ENCODE measurements around the gene WWP2. TPM values are rescaled to one million over a fixed set of nuclear protein-coding genes. Genes with fewer than 3 reads are reported as not detected.
A peak's percentile ranks its signal among the peaks of the same experiment; 100 is the strongest.

Gene WWP2
- total RNA-seq, 1 experiment from 2014 or later: 22.8 TPM

DNA sequence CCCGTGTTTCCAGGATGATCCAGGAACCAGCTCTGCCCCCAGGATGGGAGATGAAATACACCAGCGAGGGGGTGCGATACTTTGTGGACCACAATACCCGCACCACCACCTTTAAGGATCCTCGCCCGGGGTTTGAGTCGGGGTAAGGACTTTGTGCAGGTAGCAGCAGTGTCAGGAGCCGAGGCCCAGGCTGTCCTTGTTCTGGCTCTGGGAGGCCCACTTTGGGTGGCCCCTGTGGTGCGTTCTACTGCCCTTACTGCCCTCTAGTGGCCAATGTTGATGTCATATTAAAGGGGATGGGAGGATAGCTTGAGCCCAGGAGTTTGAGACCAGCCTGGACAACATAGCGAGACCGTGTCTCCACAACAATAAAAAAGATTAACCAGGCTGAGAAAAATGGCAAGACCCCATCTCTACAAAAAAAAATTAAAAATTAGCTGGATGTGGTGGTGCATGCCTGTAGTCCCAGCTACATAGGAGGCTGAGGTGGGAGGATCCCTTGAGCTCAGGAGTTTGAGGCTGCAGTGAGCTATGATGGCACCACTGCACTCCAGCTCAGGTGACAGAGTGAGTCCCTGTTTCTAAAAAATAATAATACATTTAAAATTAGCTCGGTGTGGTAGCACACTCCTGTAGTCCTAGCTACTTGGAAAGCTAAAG lies 168.1 kb downstream of the WWP2 start:
- intact Hi-C loops (cut with micrococcal nuclease; ENCODE audit: unreplicated experiment): no loop called here

DNA sequence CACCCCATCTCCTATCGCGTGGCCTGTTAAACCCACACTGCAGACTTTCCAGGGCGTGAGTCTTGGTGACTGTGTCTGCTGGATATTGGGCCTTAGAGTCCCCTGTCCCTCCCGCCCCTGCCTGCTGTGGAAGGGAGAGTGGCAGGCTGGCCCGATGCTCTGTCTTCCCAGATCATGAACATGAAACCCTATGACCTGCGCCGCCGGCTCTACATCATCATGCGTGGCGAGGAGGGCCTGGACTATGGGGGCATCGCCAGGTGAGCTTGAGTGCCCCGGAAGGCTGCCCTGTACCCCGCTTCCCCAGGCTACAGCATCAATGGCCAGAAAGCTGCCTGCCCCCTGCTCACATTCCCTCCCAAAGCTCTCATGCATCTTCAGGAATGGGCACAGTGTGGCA lies 169.5 kb downstream of the WWP2 start:
- ChIA-PET CTCF (no interaction called here), POLR2A (no interaction called here)
- H3K9me3 ChIP-seq (ENCODE audit: control insufficient read depth, insufficient read depth, low read depth, low read length): no peaks in the 10 kb centered on the region
- BruUV-seq (replicated peaks): no TSS peak
- in situ Hi-C loops (cut with HindIII; ENCODE audit: low pct_unique_long_range_greater_than_20kb, low sequenced_read_pairs) (no loop called here), intact Hi-C loops (cut with micrococcal nuclease; ENCODE audit: unreplicated experiment) (no loop called here)
- DNase-seq (ENCODE audit: low read depth, low spot score): no peak
- ATAC-seq: no peak
- no peaks in the 10 kb centered on the region for H3K4me1 ChIP-seq (ENCODE audit: control insufficient read depth, insufficient read depth, low read length)
- no peaks in the 10 kb centered on the region for H3K36me3 ChIP-seq (ENCODE audit: control insufficient read depth, insufficient read depth, low read length)
- H3K27ac ChIP-seq (ENCODE audit: low read length): no peak overlapping the region
- no peaks in the 10 kb centered on the region for H3K27me3 ChIP-seq (ENCODE audit: control insufficient read depth, insufficient read depth, low read length)
- H3K4me3 ChIP-seq (ENCODE audit: low read depth in 2 of 2, low read length in 2 of 2): no peak overlapping the region
- TF ChIP-seq TCF7L2 (IDR thresholded peaks at IDR 0.05; ENCODE audit: low read depth, low read length) (no peak), SIN3A (IDR thresholded peaks at IDR 0.05; ENCODE audit: borderline replicate concordance, insufficient read depth, low read depth, low read length) (no peak), POLR2AphosphoS5 (IDR thresholded peaks at IDR 0.05; ENCODE audit: low read depth, low read length) (no peak)
- TF ChIP-seq, protein P1, sequence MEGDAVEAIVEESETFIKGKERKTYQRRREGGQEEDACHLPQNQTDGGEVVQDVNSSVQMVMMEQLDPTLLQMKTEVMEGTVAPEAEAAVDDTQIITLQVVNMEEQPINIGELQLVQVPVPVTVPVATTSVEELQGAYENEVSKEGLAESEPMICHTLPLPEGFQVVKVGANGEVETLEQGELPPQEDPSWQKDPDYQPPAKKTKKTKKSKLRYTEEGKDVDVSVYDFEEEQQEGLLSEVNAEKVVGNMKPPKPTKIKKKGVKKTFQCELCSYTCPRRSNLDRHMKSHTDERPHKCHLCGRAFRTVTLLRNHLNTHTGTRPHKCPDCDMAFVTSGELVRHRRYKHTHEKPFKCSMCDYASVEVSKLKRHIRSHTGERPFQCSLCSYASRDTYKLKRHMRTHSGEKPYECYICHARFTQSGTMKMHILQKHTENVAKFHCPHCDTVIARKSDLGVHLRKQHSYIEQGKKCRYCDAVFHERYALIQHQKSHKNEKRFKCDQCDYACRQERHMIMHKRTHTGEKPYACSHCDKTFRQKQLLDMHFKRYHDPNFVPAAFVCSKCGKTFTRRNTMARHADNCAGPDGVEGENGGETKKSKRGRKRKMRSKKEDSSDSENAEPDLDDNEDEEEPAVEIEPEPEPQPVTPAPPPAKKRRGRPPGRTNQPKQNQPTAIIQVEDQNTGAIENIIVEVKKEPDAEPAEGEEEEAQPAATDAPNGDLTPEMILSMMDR (IDR thresholded peaks at IDR 0.05): no peak
- TF ChIP-seq, protein P2, sequence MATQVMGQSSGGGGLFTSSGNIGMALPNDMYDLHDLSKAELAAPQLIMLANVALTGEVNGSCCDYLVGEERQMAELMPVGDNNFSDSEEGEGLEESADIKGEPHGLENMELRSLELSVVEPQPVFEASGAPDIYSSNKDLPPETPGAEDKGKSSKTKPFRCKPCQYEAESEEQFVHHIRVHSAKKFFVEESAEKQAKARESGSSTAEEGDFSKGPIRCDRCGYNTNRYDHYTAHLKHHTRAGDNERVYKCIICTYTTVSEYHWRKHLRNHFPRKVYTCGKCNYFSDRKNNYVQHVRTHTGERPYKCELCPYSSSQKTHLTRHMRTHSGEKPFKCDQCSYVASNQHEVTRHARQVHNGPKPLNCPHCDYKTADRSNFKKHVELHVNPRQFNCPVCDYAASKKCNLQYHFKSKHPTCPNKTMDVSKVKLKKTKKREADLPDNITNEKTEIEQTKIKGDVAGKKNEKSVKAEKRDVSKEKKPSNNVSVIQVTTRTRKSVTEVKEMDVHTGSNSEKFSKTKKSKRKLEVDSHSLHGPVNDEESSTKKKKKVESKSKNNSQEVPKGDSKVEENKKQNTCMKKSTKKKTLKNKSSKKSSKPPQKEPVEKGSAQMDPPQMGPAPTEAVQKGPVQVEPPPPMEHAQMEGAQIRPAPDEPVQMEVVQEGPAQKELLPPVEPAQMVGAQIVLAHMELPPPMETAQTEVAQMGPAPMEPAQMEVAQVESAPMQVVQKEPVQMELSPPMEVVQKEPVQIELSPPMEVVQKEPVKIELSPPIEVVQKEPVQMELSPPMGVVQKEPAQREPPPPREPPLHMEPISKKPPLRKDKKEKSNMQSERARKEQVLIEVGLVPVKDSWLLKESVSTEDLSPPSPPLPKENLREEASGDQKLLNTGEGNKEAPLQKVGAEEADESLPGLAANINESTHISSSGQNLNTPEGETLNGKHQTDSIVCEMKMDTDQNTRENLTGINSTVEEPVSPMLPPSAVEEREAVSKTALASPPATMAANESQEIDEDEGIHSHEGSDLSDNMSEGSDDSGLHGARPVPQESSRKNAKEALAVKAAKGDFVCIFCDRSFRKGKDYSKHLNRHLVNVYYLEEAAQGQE (IDR thresholded peaks at IDR 0.05; ENCODE audit: insufficient read depth in 1 of 2, low read depth in 2 of 2, low read length in 1 of 2): no peak

More for the DNA sequence above, 168.1 kb downstream of the WWP2 start:
- no TSS peak for BruUV-seq (replicated peaks)
- Histone ChIP-seq H3K27me3 (ENCODE audit: control insufficient read depth, insufficient read depth, low read length) (no peaks in the 10 kb centered on the region), H3K36me3 (ENCODE audit: control insufficient read depth, insufficient read depth, low read length) (no peaks in the 10 kb centered on the region), H3K4me3 (ENCODE audit: low read depth in 2 of 2, low read length in 2 of 2) (no peak overlapping the region), H3K9me3 (ENCODE audit: control insufficient read depth, insufficient read depth, low read depth, low read length) (no peaks in the 10 kb centered on the region), H3K27ac (ENCODE audit: low read length) (no peak overlapping the region), H3K4me1 (ENCODE audit: control insufficient read depth, insufficient read depth, low read length) (no peaks in the 10 kb centered on the region)
- no peak for DNase-seq (ENCODE audit: low read depth, low spot score)
- TF ChIP-seq, protein P2 (IDR thresholded peaks at IDR 0.05; ENCODE audit: insufficient read depth in 1 of 2, low read depth in 2 of 2, low read length in 1 of 2): no peak
- TF ChIP-seq, protein P1 (IDR thresholded peaks at IDR 0.05): peak; percentile 84
- TF ChIP-seq TCF7L2 (IDR thresholded peaks at IDR 0.05; ENCODE audit: low read depth, low read length): no peak
- TF ChIP-seq SIN3A (IDR thresholded peaks at IDR 0.05; ENCODE audit: borderline replicate concordance, insufficient read depth, low read depth, low read length): no peak
- no peak for TF ChIP-seq POLR2AphosphoS5 (IDR thresholded peaks at IDR 0.05; ENCODE audit: low read depth, low read length)
- CTCF ChIA-PET: interaction anchor here (0.6 to 1.5 kb wide), 7 partner anchors 8 to 164 kb away, joined by 3 to 6 read pairs (median 5); no protein-coding TSS in a partner anchor
- POLR2A ChIA-PET: no interaction called here
- in situ Hi-C loops (cut with HindIII; ENCODE audit: low pct_unique_long_range_greater_than_20kb, low sequenced_read_pairs): no loop called here
- ATAC-seq: peak; percentile 92
